NCI-H2107 (cell line): ENCODE measurements around the gene ACTR8.

Experiments
- DNase-seq: peaks from one replicate; lab custom pipeline; 2025; lab: John Stamatoyannopoulos, UW

Gene ACTR8

DNA sequence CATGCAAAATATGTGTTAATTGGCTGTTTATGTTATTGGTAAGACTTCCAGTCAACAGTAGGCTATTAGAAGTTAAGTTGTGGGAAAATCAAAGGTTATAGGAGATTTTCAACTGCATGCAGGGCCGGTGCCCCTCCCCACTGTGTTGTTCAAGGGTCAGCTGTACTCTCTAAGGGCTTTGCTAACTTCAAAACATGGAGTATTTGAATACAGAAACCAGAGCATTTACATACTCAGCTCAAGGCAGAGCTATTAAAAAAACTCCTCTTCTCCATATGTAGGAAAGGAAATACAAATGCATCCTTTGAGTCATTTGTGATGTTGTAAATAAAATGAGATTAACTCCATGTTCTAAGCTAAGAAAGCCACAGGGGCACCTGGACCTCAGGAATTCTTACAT lies 18.8 kb downstream of the ACTR8 start:
- no peak for DNase-seq

DNA sequence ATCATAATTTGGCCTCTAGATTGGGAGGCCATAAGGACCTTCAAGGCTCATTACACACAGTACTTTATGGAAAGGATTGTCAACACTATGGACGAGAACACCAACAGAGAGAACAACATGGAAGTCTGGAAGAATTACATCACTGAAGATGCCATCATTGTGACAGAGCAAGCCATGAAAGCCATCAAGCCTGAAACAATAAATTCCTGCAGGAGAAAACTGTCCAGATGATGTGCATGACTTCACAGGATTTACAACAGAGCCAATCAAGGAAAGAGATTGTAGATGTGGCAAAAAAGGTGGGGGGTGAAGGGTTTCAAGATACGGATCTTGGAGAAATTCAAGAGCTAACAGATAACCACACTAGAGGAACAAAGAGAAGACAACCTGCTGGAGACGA lies 19.7 kb downstream of the ACTR8 start:
- DNase-seq = no peak

DNA sequence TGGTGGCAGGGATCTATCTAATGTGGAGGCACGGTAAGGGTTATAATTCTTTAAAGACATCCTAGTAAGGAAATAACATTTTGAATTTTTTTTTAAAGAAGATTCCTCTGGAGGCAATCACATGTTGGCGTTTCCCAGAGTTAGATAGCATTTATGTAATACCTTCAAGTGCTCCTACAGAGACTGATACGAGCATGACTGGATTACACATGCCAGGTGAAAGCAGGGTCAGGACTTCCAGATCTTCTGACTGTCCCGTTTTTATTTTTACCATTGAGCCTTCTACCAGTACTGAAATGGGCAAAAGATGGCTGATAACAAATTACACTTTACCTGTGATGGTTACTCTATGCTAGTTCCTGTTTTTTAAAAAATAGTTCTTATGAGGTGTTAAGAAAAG lies 21.8 kb downstream of the ACTR8 start:
- no peak for DNase-seq

DNA sequence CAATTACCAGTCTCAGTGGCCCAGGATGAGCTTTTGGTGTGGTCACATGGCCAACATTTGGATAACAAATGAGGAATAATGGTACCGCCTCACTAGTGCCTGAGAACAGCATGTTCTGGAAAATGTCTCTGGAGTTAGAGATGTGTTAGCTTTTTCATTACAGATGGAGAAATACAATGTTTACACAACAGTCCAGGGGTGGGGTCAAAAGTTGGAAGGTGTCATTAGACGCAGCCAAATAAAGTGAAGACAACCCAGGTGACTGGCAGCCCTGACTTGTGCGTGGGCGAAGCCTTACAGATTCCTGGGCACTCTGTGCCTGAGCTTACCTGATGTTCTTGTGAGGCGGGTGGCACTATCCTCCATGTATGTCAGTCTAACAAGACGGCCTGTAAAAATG lies 22.8 kb downstream of the ACTR8 start:
- no peak for DNase-seq

DNA sequence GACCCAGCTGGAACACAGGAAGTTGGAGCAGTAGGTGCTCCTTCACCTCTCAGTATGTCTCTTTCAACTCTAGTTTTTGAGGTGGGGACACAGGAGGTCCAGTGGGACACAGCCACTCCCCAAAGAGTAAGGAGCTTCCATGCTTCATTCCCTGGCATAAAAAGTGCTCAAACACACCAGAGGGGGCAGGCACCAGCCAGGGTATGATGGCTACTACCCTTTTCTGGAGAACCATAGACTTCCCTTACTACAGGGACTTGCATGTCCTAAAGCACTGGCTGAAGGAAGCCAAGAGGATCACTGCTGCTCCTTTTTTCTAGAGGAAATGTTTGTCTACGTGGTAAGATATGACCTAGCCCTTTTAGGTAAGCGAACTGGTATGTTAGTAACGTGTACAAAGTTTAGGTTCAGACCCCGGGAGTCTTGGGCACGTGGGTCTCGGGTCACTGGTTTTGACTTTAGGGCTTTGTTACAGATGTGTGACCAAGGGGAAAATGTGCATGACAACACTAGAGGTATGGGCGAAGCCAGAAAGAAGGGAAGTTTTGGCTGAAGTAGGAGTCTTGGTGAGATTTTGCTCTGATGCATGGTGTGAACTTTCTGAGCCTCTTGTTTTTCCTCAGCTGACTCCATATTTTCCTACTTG lies 23.7 kb downstream of the ACTR8 start:
- DNase-seq = no peak

DNA sequence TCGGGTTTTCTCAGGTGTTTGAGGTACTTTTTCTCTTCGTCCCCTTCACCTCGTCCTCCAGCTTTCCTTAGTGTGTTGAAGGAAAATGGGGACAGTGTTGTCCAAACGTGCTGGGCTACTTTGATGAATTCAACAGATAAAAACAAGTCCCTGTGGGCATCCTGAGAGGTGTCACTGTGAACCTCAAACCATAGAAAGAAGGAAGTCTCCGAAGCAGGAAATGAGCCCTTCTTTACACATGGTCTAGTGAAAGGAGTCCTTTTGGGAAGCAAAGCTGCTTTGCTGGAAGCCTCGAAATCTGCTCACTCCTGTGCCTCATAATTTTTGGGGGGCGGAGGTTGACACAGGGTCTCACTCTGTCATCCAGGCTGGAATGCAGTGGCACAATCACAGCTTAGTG lies 25.0 kb downstream of the ACTR8 start:
- no peak for DNase-seq

DNA sequence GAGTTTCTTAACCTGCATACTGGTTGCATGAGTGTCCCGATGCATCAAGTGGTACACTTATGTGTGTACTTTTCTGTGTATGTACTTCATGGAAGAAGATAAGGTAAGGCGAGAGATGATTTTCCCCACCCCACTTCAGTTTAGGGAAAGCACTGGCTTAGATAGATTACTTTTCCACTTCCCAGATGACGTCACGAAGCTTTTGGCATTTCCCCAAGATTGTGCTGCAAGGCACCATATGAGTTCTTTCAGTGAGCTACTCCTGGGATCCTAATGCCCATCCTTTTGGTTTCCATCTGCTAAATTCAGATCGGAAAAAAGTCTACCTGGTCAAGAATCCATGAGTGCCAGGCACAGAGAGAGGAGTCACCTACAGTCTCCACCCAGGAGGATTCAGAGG lies 31.1 kb downstream of the ACTR8 start:
- no peak for DNase-seq

DNA sequence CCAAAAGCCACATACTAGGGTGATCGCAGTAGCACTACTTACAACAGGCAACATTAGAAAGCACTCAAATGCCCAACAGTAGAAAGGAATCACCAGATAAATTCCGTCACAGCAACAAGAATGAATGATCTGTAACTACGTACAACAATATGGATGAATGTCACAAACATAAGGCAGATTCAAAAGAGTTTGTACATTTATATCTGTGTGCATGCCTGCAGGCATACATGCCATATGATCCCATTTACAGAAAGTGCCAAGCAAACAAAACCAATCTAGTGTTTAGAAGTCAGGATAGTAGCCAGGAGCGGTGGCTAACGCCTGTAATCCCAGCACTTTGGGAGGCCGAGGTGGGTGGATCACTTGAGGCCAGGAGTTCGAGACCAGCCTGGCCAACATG lies 32.0 kb downstream of the ACTR8 start:
- DNase-seq = no peak

DNA sequence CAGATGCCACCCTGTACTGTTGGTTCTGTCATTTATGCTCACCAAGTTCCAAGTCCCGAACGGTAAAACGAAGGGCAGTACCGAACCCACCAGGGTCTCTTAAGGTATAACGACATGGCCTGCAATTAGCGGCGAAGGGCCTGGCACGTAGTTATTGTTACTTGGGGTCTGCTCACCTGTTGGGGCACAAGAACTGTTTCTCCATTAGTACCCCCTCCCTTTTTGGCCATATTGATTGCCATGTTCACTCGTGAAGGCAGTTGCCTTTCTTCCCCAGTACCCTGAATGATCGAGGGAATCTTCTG lies 35.1 kb downstream of the ACTR8 start:
- DNase-seq = no peak

DNA sequence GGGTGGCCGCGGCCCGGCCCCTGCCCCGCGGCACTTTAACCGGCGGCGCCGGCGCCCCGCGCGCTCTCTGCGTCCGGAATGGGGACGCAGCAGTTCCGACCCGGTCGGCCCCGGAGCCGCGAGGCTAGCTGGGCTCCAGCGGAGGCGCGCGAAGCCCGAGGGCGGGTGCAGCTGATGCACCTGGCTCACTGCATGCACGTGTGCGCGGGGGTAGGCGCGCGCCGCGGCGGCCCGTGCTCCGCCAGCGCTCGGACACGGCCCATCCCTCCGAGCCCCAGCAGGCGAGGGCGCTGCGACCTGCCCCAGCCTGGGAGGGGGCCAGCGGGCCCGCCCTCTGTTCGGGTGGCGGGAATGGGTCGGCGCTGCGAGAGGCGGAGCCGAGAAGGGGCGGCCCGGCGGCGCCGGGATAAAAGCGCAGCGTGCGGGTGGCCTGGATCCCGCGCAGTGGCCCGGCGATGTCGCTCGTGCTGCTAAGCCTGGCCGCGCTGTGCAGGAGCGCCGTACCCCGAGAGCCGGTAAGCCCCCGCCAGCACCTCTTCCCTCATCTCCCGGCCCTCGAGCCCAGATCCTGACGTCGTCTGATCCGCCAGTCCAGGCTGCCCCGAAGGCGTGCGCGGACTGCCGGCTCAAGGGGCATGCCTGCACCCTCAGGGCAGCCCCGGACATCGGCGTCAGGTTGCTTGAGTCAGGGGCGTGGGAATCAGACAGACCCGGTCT lies 35.7 kb downstream of the ACTR8 start, which contains the start of the genes CHDH and IL17RB:
Gene CHDH, minus strand, starts transcription at position 286 of the 717 bp plus-strand sequence. CDS start 22,411 bp downstream, outside the sequence.
Gene IL17RB, plus strand, starts transcription at position 435 of the 717 bp plus-strand sequence. Its CDS starts 21 bp downstream, at position 456.
- no peak for DNase-seq

DNA sequence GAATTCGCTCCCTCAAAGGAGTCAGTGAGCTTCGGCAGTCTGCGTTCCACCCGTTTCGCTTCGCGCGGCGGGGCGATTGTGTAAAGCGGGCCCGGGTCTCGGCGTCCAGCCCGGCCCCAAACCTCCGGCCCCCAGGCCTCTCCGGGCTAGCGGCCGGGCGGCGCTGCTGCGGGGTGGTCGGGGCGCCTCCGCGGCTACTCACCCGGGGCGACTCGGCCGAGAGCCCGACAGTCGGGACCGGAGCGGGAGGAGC lies 36.1 kb downstream of the ACTR8 start:
- DNase-seq = no peak

DNA sequence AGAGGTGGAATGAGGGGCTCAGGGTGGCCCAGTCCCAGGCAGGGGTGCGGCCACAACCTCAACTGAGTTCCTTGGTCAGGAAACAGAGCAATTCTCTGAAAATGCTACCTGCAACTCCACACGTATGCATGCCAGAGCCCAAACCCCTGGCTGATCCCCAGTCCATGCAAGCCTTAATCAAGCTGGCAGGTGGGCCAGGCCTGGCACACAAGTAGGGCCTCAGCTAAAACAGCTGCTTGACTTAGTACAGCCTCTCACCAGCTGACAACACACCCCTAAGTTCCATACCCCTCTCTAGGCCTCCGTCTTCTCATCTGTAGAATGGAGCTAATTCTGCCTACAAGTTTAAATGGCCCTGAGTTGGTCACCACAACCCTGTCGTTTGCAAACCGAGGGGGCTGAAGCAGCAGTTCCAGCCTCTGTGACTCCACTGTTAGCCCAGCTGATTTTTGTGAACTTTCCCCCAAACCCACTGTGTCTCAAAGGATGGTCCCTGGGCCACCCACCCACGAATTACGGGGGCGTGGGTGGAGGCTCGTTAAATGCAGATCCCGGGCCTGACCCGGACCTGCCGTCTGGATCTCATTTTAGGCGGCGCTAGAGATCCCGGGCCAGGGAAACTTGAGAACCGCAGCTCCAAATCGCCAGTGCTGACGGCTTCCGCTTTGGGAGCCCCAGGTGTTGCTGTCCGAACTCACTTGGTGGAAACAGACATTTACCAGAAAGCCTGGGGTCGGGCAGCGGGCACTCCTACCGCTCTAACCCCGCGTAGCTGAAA lies 36.7 kb downstream of the ACTR8 start:
- no peak for DNase-seq

DNA sequence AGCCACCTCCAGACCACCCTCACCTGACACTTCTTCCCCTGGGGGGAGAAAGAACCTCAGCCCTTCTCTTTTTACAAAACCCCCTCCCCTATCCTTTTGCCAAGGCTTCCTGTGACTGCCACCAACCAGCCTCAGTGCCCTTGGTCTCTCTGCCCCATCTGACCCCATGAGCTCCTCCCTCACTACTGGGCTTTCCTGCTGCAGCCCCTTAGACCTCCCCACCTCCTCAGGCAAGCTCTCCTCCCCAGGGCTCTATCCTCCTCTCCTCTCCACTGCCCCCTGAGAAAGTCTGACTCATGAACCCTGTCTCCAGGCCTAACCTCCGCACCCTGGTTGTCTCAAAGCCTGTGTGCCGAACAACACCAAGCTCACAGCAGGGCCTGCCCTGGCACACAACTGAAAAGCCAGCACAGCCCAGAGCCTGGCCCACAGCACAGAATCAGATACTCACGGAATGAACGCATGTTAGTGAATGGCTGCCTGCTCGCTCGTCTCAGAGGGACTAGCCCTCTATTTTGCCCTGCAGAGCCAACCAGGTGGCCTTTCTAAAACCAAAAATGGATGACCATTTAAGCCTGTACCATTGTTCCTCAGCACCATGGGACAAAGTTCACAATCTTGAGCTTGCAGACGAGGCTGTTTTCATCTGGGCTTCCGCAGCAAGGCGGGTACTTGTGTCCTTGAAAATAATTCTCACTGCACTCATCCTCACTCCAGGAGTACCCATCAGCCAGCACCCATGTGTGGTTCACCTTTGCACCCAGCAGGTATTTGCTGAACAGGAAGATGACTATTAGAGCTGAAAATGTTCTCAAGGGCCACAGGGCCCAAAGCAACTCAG lies 37.5 kb downstream of the ACTR8 start:
- no peak for DNase-seq

DNA sequence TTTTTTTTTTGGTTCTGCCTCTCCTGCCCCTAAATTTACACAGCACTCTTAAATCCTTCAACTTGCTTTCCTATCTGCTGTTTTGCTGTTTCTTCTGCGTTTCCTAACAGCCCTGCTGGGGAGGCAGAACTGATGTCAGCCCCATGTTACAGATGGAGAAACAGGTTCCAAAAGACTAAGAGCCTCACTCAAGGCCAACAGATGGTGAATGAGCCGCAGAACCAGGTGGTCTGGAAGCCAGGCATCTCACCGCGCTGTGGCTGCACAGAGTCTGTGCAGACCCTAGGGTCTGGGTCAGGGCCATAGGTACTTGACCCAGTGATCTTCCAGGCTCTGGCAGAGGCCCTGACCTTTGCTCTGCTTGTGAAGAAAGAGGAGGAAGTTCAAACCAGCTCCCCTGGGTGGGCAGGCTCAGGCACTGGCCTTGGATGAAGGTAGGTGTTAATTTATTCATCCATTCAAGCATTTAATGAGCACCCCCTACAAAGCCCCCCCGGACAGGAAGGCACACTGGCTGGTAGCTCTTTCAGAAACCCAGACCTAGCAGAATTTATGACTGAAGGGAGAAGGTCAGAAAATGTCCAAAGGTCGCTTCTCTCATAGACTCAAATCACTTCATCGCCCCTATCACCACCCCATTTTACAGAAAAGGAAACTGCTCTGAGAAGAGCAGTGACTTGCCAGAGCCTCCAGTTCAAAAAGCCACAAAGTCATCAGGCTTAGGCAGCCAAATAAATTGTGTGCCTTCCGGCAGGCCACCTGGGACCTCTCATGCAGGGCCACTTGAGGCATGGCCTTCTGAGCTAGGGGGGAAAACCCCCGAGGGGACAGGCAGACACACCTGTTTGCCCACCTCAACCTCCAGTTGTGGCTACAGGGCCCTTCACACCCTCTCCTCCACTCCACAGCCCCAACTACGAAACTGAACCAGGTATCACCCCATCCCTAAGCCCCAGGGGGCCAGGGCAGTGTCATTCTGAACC lies 38.5 kb downstream of the ACTR8 start:
- DNase-seq = no peak

DNA sequence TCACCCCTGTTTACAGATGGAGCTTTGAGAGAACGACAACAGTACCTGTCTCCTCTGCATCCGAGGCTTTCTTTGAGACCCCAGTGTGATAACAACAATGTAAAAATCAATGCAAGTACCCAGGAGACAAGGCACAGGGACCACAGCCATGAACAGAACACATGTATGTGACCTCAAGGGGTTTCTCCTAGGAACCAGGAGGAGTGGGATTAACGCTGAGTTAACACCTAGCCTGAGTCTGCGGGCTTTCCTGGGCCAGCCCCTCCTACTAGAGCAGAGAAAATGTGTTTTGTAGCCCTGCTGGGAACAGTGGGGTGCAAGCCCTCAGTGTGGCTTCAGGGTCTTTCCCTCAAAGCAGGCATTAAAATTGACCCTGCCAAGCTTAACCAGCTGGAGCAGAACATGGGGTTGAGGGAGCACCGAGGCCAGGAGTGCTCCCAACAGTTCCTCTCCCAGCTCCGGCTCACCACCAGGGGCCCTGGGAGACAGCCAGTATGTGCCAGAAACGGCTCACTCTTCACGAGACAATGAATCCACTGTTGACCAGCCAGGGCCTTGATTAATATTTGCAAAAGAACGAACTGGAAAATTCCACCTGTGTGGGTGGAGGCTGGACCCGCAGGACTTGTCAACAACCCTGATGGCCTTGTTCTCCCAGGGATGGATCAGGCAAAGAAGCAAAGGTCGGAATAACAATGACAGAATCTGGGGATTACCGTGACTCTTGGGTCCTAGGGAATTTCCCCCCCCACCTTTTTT lies 39.3 kb downstream of the ACTR8 start:
- no peak for DNase-seq

DNA sequence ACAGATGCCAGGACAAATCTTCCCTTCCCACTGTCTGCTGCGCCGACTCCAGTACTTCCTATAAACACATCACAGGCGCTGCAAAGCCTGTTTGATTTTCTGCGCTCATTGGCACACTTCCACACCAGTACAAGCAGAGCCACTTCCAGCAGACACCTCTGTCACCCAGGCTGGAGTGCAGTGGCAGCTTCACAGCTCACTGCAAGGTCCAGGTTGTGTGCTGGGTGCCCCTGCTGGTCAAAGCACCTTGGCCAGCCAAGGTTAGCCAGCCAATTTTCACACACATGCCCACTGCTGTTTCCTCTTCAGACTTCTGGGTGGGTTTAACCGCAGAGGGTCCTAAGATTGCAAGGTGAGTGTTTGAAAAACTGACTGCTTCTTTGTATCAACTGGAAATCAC lies 40.7 kb downstream of the ACTR8 start:
- no peak for DNase-seq

DNA sequence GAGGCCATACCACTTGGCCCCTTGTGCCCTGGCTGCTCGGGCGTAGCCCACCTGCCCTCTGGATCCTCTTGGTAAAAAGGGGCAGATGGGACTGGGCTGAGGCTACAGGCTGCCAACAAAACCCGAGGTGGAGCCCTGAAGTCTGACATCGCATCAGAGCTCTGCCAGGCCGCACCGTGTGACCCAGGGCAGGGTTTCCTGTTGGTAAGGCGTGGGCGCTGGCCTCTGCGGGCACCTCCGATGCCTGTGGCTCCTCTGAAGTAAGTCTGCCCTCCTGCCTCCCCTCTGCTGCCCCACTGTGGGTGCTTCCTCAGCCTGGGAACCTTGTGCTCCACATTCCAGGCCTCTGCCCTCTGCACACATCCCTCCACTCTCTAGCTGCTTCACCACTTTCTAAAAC lies 44.6 kb downstream of the ACTR8 start:
- no peak for DNase-seq

DNA sequence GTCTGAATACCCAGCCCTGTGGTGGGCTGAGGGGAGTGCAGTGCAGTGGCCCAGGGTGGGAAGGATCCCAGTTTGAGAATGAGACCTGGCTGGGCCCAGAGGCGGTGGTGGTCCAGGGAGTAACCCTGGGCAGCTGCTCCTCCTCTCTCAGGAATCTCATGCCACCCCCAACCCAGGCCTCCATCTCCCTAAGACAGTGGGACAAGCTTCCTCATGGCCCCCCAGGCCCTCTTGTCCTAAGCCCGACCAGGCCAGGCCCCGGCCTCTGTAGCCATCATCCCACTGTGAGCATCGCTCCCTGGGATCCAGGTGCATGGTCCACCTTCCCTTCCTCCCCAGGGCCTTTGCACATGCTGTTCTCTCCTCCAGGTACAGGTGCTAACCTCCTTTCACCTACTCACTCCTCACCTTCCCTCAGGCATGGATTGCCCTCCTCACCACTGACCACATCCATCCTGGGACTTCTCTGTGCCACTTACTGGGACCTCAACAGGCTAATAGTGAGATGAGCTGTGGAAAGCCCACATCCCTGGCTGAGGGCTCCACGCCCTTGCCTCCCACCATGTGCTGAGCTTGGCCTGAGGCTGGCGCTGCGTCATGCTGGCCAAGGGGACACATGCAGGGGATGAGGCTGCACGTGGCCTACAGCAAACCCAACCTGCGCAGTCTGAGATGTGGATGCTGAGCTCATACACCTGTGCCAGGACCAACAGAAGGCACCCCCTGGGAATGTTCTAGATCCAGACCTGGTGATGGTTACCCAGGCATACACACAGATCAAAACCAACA lies 45.7 kb downstream of the ACTR8 start:
- DNase-seq = no peak

DNA sequence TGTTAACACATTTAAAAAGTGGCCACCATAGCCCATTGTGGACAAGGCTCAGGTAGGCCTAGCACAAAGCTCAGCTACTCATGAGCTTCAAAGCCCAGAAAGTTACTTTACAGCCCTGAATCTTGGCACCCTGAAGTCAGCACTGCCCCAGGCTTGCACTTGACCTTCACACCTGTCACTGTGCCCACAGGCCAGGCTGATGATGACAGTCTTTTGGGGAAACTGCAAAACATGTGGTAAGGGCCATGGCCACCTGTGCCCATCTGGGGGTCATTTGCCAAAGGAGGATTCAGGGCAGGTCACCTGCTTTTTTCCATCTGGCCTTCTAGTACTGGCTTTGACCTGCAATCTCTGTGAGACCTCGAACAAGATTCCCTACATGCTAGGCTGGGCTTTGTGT lies 46.7 kb downstream of the ACTR8 start:
- DNase-seq = no peak
